Inferior parietal cortex (tissue), 1 donor: Measurements from ENCODE around the gene GRK1.
"Not testable (repeated sequence)": the region's sequence is repeated elsewhere in the genome, so short reads cannot be mapped to it uniquely, and the experiment has no call there.

Experiments
- DNase-seq: peaks from one replicate; pipeline ENCODE4 v3.0.0-alpha.2; 2016; ENCODE audit errors: extremely low spot score

GRK1 gene

DNA sequence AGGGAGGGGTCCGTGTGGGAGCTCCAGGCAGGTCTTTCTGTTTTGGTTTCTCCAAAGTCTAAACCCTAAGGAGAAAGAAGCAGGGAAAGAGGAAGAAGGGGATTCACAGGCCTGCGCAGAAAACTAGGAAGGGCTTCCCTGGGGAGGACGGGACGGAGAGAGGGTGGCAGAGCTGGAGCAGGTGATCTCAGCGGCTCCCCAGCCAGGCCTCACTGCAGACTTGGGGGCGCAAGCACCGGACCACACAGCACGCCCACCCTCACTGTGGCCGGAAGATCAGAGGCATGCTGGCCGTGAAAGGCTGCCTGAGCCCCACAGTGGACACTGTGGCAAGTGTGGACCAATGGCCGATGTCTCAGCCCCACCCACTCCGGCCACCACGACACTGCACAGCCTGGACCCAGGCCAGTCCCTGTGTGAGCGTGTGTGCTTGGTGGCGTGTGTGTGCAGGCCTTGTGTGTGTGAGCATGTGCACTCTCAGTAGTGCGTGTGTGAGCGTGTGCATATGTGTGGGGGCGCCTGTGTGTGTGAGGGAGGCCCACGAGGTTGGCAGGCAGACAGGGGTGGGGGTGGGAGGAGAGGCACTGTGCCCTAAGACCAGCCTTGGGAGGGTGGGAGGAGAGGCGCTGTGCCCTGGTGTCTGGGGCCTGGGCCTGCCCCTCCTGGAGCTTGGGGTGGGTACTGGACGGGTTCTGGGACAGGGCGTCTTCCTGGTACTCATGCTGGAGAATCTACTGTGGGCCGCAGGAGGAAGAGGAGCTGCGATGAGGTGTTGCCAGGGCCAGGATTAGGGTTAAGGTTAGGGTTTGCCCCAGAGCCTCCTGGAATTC lies 76.6 kb downstream of the GRK1 start:
- DNase-seq = no peak

- DNase-seq = no peak
These were observed 77.4 kb downstream of the GRK1 start for GRCh38 chr13:113744197-113745000.

DNA sequence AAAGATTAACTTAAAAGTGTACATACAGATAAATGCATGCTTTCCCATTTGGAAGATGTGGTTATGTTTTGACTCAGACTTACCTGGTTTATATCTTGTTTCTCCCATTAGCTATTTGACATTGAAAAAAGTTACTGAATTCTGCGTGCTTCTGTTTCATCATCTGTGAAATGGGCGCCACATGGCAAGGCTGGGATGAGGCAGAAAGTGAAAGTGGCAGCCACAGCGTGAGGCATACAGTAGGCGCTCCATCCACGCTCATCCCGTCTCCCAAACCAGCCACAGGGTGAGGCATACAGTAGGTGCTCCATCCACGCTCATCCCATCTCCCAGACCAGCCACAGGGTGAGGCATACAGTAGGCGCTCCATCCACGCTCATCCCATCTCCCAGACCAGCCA lies 78.0 kb downstream of the GRK1 start:
- DNase-seq = no peak

GRCh38 chr13:113745500-113746142 lies 78.6 kb downstream of the GRK1 start:
- not testable (repeated sequence) for DNase-seq

DNA sequence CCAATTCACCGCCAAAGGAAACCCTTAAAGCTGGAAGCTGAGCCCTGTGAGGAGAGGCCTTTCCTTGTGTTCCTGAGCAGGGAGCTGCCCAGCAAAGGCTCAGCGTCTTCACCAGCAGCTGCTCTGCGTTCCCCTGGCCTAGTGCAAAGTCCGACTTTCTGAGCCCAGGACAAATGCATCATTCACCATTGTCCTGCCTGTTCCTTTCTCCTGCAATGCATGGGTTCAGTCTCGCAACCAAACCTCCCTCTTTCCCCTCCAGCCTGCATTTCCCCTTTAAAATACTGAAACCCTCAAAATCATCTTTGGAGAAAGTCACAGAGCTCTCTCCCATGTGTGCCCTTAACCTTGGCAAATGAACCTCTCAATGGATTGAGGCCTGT lies 79.1 kb downstream of the GRK1 start:
- no peak for DNase-seq

DNA sequence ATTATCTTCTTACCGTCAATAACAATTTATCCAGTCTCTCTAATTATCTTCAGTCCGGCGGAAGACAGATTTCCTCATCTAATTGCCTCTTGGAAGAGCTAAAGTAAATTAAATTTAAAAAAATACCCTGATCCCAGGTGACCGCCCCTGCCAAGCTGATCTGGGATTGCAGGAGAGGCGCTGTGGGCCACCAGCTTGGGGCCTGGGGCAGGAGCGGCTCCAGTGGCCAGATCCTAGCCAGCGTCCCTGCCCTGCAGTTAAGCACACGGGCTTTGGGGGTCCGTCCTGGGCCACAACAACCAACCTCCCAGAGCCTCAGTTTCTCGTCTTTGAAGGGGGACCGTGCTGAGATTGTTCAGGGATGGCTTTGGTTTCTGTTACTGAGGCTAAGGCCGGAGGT lies 79.7 kb downstream of the GRK1 start:
- no peak for DNase-seq

DNA sequence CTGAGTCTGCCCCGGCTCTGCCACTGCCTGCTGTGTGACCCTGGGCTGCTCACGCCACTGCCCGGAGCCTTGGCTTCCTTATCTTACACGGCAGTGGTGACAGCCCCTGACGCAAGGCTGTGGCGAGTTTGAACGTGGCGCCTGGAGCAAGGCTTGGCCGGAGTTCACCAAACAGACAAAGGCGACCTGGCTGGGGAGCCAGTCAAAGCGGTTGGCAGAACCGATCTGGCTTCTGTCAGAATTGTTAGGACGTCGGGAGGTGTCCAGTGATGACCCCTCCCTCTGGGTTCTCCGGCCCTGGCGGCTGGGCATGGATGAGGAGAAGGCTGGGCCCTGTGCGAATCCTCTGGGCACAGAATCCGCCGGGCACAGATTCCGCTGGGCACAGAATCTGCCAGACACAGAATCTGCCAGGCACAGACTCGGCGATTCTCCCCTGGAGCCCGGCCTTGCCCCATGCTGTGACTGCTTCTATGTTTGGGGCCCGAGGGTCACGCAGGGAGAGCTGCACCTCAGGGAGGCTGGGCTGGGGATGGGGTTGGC lies 80.3 kb downstream of the GRK1 start:
- no peak for DNase-seq

DNA sequence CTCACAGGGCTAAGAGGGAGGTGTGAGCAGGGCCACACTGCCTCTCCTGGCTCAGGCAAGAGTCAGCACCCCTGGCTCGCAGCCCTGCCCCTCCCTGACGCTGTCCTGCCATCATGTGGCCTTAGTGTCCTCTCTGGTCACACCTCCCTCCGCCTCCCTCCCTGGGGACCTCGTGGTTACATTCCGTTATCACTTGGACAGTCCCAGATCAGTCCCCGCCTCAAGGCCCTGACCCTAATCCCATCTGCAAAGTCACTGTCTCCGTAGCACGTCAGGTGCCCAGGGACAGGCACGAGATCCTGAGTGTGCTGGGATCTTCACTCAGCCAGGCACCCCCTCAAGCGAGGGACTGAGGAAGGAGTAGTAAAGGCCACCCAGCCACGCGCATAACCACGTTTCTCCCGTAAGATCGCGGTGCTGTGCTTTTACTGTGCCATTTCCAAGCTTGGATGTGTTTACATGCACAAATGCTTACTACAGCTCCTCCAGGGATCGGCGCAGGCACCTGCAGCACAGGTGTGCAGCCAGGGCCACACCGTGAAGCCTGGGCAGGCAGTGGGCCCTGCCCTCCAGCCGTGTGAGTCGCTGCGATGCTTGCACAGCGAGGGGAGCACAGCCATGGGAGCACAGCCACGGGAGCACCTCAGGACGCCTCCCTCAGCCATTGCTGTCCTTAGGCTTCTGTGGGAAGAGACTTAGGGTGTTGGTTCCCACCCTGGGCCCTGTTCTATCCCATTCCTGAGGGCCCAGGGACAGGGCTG lies 81.3 kb downstream of the GRK1 start:
- no peak for DNase-seq

DNA sequence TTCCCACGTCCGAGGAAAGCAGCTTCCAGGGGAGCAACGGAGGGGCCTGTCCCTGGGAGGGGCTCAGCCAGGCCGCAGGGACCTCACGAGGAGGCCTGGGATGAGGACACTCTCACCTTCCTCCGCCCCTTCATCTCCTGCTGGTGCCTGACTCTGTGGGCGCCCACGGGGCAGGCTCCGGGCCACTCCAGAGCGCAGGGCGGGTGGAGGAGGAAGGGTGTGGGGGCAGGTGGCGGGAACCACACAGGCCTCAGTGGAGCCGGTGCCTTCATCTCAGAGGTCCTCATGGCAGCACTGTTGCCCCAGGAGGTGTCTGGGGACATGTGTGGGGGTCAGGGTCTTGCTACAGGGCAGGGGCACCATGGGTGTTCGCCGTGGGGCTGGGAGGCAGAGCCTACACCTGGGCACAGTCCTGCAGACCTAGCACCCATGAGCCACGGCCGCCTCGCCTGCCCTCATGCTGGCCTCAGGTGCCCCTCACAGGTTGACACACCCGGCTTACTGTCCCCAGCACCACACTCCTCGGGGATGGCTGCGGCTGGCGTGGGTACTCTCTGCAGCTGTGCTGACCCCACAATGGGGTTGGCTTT lies 81.9 kb downstream of the GRK1 start:
- no peak for DNase-seq

DNA sequence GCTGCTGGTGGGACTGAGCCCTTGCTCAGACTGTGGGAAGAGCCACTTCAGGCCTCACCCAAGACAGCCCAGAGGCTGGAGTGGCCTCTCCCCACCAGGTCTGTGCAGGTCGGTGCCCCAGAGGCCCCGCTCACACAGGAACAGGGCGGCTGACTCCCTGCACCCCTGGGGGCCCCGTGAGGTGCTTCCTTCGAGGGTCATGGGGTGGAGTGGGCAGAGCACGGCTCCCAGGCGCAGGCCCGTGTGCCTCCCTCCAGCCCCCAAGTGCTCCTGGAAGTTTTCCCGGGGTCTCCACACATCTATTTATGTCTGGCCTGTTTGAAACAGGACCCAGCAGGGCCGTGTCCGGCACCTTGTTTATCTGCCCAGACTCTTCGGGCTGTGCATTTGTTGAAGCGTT lies 82.5 kb downstream of the GRK1 start:
- DNase-seq = no peak

GRCh38 chr13:113749967-113750366 lies 82.9 kb downstream of the GRK1 start:
- no peak for DNase-seq

GRCh38 chr13:113750554-113751399 lies 83.8 kb downstream of the GRK1 start:
- no peak for DNase-seq

DNA sequence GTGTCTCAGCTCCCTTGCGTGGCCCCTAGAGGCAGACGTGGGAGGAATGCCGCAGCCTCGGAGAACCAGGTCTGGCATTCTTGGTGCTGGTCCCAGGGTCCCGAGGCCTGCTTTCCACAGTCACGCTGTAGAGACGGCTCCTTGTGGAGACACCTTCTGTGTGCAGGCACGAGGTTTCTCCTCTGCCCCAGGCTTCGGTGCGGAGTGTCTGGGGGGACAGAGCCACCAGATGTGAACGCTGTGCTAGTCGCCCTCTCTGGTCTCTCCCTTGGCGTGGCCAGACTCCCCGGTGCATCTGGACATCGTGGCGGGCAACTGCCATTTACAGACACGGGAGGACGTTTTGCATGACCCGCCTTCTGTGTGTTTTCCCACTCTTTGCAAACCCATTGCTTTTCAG lies 84.5 kb downstream of the GRK1 start:
- no peak for DNase-seq

DNA sequence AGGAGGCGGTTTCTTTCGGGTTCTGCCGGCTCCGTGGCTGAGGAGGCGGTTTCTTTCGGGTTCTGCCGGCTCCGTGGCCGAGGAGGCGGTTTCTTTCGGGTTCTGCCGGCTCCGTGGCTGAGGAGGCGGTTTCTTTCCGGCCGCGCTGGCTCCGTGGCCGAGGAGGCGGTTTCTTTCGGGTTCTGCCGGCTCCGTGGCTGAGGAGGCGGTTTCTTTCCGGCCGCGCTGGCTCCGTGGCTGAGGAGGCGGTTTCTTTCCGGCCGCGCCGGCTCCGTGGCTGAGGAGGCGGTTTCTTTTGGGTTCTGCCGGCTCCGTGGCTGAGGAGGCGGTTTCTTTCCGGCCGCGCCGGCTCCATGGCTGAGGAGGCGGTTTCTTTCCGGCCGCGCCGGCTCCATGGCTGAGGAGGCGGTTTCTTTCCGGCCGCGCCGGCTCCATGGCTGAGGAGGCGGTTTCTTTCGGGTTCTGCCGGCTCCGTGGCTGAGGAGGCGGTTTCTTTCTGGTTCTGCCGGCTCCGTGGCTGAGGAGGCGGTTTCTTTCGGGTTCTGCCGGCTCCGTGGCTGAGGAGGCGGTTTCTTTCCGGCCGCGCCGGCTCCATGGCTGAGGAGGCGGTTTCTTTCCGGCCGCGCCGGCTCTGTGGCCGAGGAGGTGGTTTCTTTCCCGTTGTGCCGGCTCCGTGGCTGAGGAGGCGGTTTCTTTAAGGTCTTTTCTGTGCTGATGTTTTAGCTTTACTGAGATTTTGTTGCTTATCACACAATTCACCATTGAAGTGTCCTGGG lies 85.4 kb downstream of the GRK1 start:
- DNase-seq = not testable (repeated sequence)

GRCh38 chr13:113753171-113753570 lies 86.2 kb downstream of the GRK1 start:
- DNase-seq = no peak

DNA sequence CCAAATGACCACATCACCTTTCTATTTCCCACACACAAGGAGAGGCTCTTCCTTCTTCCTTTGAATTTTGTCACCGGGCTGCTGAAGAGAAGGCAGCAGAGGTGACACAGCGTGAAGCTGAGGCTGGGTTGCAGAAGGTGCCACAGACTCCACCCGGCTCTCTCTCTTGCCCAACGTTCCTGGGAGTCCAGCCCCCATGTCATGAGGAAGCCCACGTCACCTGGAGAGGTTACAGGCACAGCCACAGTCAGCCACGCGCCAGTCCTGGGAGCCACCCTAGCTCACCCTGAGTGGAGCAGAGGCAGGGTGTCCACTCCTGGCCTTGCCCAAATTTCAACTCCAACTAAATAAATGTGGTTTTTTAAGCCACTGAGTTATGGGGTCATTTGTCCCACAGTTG lies 87.2 kb downstream of the GRK1 start:
- DNase-seq = no peak

GRCh38 chr13:113754691-113755090 lies 87.7 kb downstream of the GRK1 start:
- DNase-seq = no peak

GRCh38 chr13:113756441-113757097 lies 89.5 kb downstream of the GRK1 start:
- DNase-seq = no peak
